GM23338 (cell line): ENCODE data around the gene IDI1. TPM values are rescaled to one million over a fixed set of nuclear protein-coding genes. Genes with fewer than 3 reads are reported as not detected.

Experiments used
- ATAC-seq: fragments of 200-7000 bp; cut with Tn5 transposase; 3 replicates; pipeline ENCODE4 v1.9.1; 2020
- DNase-seq: peaks from one replicate; pipeline ENCODE4 v3.0.0-alpha.2; 2015; ENCODE audit warnings: low spot score
- H2AFZ ChIP-seq: fragments of 200-600 bp; sonication (generic); 2 replicates; pipeline ENCODE4 v1.8.0; 2016; ENCODE audit warnings: antibody characterized with exemption, mild to moderate bottlenecking, moderate library complexity
- H3F3A ChIP-seq: fragments of 200-600 bp; sonication (generic); replicated peaks from 2 replicates; pipeline ENCODE4 v1.8.0; 2017; ENCODE audit warnings: antibody characterized with exemption, mixed run types, low read depth
- H3K27ac ChIP-seq: fragments of 200-600 bp; sonication (generic); 2 replicates; pipeline ENCODE4 v1.6.1; 2016; ENCODE audit warnings: low read depth
- H3K27me3 ChIP-seq: fragments of 200-600 bp; sonication (generic); 2 replicates; pipeline ENCODE4 v1.8.0; 2016; ENCODE audit warnings: mild to moderate bottlenecking, mixed run types, moderate library complexity; ENCODE audit not compliant: insufficient read depth
- H3K36me3 ChIP-seq: fragments of 200-600 bp; sonication (generic); 2 replicates; pipeline ENCODE4 v1.8.0; 2016; ENCODE audit warnings: mild to moderate bottlenecking; ENCODE audit not compliant: insufficient read depth
- H3K4me1 ChIP-seq: fragments of 200-600 bp; sonication (generic); 2 replicates; pipeline ENCODE4 v1.8.0; 2016; ENCODE audit warnings: mild to moderate bottlenecking, moderate library complexity; ENCODE audit not compliant: insufficient read depth
- H3K4me2 ChIP-seq: fragments of 200-600 bp; sonication (generic); 2 replicates; pipeline ENCODE4 v1.7.1; 2017; ENCODE audit warnings: mixed run types
- H3K4me3 ChIP-seq: fragments of 200-600 bp; sonication (generic); 2 replicates; pipeline ENCODE4 v1.6.1; 2016; ENCODE audit warnings: mixed run types
- H3K79me2 ChIP-seq: fragments of 200-600 bp; sonication (generic); replicated peaks from 2 replicates; pipeline ENCODE4 v1.8.0; 2017; ENCODE audit warnings: mild to moderate bottlenecking; ENCODE audit not compliant: insufficient read depth
- H3K9me2 ChIP-seq: fragments of 200-600 bp; sonication (generic); 2 replicates; pipeline ENCODE4 v1.8.0; 2017; ENCODE audit not compliant: insufficient read depth
- H4K20me1 ChIP-seq: fragments of 200-600 bp; sonication (generic); replicated peaks from 2 replicates; pipeline ENCODE4 v1.8.0; 2017; ENCODE audit warnings: mild to moderate bottlenecking; ENCODE audit not compliant: insufficient read depth
- H3K27ac Mint-ChIP-seq: 2 replicates; pipeline ENCODE4 v1.8.0; 2020; ENCODE audit warnings: inconsistent platforms, mild to moderate bottlenecking, moderate library complexity, mixed read lengths
- H3K27me3 Mint-ChIP-seq: 3 replicates; pipeline ENCODE4 v1.8.0; 2022; ENCODE audit warnings: low read depth, mild to moderate bottlenecking, moderate library complexity, mixed read lengths, inconsistent platforms; ENCODE audit not compliant: insufficient read depth, poor library complexity
- H3K36me3 Mint-ChIP-seq: 3 replicates; pipeline ENCODE4 v1.8.0; 2021; ENCODE audit warnings: low read depth, mild to moderate bottlenecking, inconsistent platforms, moderate library complexity, mixed read lengths
- H3K4me1 Mint-ChIP-seq: 3 replicates; pipeline ENCODE4 v1.8.0; 2020; ENCODE audit warnings: mild to moderate bottlenecking, inconsistent platforms, mixed read lengths
- H3K4me3 Mint-ChIP-seq: 3 replicates; pipeline ENCODE4 v1.8.0; 2021; ENCODE audit warnings: moderate library complexity, mild to moderate bottlenecking, inconsistent platforms, mixed read lengths
- H3K9me3 Mint-ChIP-seq: 3 replicates; pipeline ENCODE4 v1.8.0; 2020; ENCODE audit warnings: moderate library complexity, mild to moderate bottlenecking, inconsistent platforms, mixed read lengths
- EZH2 ChIP-seq: fragments of 200-600 bp; sonication (generic); IDR thresholded peaks from one replicate; pipeline ENCODE4 v1.8.0; 2017; ENCODE audit warnings: antibody characterized with exemption, mild to moderate bottlenecking, low read depth; ENCODE audit not compliant: unreplicated experiment
- EZH2phosphoT487 ChIP-seq: fragments of 200-600 bp; sonication (generic); IDR thresholded peaks from one replicate; pipeline ENCODE4 v1.8.1; 2018; ENCODE audit warnings: antibody characterized with exemption; ENCODE audit not compliant: unreplicated experiment
- JUNB ChIP-seq: IDR thresholded peaks from one replicate; pipeline ENCODE4 v1.6.1; 2016; ENCODE audit warnings: antibody characterized with exemption; ENCODE audit not compliant: unreplicated experiment
- STAT1 ChIP-seq: IDR thresholded peaks from one replicate; pipeline ENCODE4 v1.6.1; 2016; ENCODE audit warnings: antibody characterized with exemption; ENCODE audit not compliant: unreplicated experiment
- ZNF114 ChIP-seq: fragments of 250-450 bp; sonication (Bioruptor Pico); IDR thresholded peaks from 2 replicates; pipeline ENCODE4 v1.5.0; 2020; ENCODE audit warnings: mild to moderate bottlenecking, moderate library complexity
- polyA plus RNA-seq: library from polyadenylated mRNA; unstranded; fragments of >200 nt; fragmentation: Nextera tagmentation; extraction: Ambion mirVana; gene quantifications from 2 replicates; pipeline ENCODE4 v1.2.1, GENCODE V29; 2016
- total RNA-seq: library from RNA; depleted of rRNA; stranded (reverse); fragments of >200 nt; shearing (Covaris generic); gene quantifications from 2 replicates; pipeline ENCODE4 v1.2.3, GENCODE V29; 2014
- TF ChIP-seq, protein P1 (sequence below): fragments of 250-450 bp; sonication (Bioruptor Pico); IDR thresholded peaks from 2 replicates; pipeline ENCODE4 v1.5.0; 2020; ENCODE audit warnings: mild to moderate bottlenecking, moderate library complexity

IDI1 gene
- total and polyA plus RNA-seq, 2 experiments from 2014 or later, result 119 to 154 TPM

DNA sequence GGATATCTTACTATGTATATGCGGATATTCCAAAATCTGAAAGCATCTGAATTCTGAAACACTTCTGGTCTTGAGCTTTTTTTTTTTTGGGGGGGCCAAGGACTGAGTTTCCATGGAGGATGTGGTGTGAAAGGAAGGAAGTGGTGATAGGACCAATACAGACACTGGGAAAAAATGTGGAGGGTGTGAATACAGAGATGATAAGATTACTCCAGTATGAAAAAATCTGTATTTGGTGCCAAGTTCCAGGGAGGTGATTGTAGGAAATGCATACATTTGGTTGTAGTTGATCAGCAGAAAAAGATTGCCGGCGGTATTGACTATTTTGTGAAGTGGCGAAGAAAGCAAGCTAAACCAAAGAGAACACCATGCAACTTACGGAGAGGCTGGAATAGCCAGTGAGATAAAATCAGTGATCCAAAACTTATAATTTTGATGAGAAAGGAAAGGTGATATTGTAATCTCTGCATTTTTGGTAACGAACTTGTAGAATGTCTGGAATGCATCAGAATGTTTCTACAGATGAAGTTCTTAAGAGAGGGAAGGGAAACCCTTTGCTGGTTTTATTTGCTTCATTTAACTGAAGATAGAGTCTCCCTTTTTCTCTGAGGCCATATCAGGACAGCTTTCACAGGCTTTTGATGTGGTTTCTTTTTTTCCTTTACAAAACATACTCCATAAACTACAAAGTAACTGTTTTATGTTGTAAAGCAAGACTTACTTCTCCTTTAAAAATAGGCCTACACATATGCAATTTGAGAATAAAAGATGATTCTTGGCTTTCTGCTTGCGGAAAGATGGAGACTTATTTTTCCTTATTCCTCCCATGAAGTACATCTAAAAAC is 13.2 kb upstream of the IDI1 start:
- DNase-seq, result no peak
- peaks cover 5% of the 10 kb centered on the region for H3K27me3 Mint-ChIP-seq
- H3K4me3 Mint-ChIP-seq, result no peak overlapping the region
- no peak overlapping the region for H2AFZ ChIP-seq
- H4K20me1 ChIP-seq, result peaks cover 7% of the 10 kb centered on the region; the same call in 1 of the 2 replicates
- H3K4me2 ChIP-seq, result no peak overlapping the region
- no peak overlapping the region; the same call in 1 of the 2 replicates for H3K27ac ChIP-seq
- no peaks in the 10 kb centered on the region for H3K9me3 Mint-ChIP-seq
- no peak for TF ChIP-seq ZNF114 (CRISPR knock-in tag)
- no peaks in the 10 kb centered on the region for H3K9me2 ChIP-seq
- peaks cover 3% of the 10 kb centered on the region for H3F3A ChIP-seq
- H3K36me3 ChIP-seq, result no peaks in the 10 kb centered on the region
- H3K79me2 ChIP-seq, result peaks cover 60% of the 10 kb centered on the region
- H3K36me3 Mint-ChIP-seq, result no peaks in the 10 kb centered on the region
- H3K27me3 ChIP-seq, result no peaks in the 10 kb centered on the region
- H3K4me3 ChIP-seq, result no peak overlapping the region
- peaks cover 10% of the 10 kb centered on the region for H3K4me1 Mint-ChIP-seq
- ATAC-seq, result no peak
- no peak overlapping the region for H3K27ac Mint-ChIP-seq
- H3K4me1 ChIP-seq, result no peaks in the 10 kb centered on the region

DNA sequence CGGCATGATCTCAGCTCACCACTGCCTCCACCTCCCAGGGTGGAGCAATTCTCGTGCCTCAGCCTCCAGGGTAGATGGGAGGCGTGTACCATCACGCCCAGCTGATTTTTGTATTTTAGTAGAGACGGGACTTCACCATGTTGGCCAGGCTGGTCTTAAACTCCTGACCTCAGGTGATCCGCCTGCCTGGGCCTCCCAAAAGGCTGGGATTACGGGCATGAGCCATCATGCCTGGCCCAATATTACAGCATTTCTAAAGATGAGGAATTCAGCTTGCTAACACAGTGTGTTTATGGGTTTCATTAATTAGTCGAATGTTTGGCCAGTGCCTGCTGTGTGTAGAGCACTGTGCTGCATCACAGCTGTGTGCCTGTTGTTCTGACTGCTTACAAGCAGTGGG is 11.0 kb upstream of the IDI1 start:
- H3K9me3 Mint-ChIP-seq, result no peaks in the 10 kb centered on the region
- H3K4me3 ChIP-seq, result no peak overlapping the region
- H3K79me2 ChIP-seq, result peaks cover 73% of the 10 kb centered on the region
- DNase-seq (no peak), ATAC-seq (no peak)
- H3K36me3 Mint-ChIP-seq, result no peaks in the 10 kb centered on the region
- no peaks in the 10 kb centered on the region for H3K36me3 ChIP-seq
- H3K27ac ChIP-seq, result no peak overlapping the region
- H3K27ac Mint-ChIP-seq, result no peak overlapping the region
- no peak overlapping the region for H2AFZ ChIP-seq
- H3K4me1 ChIP-seq, result peaks cover 6% of the 10 kb centered on the region
- H4K20me1 ChIP-seq, result peaks cover 7% of the 10 kb centered on the region
- H3K9me2 ChIP-seq, result no peaks in the 10 kb centered on the region
- no peak overlapping the region for H3K4me3 Mint-ChIP-seq
- peaks cover 3% of the 10 kb centered on the region for H3F3A ChIP-seq
- H3K27me3 ChIP-seq, result no peaks in the 10 kb centered on the region
- TF ChIP-seq, protein P1, sequence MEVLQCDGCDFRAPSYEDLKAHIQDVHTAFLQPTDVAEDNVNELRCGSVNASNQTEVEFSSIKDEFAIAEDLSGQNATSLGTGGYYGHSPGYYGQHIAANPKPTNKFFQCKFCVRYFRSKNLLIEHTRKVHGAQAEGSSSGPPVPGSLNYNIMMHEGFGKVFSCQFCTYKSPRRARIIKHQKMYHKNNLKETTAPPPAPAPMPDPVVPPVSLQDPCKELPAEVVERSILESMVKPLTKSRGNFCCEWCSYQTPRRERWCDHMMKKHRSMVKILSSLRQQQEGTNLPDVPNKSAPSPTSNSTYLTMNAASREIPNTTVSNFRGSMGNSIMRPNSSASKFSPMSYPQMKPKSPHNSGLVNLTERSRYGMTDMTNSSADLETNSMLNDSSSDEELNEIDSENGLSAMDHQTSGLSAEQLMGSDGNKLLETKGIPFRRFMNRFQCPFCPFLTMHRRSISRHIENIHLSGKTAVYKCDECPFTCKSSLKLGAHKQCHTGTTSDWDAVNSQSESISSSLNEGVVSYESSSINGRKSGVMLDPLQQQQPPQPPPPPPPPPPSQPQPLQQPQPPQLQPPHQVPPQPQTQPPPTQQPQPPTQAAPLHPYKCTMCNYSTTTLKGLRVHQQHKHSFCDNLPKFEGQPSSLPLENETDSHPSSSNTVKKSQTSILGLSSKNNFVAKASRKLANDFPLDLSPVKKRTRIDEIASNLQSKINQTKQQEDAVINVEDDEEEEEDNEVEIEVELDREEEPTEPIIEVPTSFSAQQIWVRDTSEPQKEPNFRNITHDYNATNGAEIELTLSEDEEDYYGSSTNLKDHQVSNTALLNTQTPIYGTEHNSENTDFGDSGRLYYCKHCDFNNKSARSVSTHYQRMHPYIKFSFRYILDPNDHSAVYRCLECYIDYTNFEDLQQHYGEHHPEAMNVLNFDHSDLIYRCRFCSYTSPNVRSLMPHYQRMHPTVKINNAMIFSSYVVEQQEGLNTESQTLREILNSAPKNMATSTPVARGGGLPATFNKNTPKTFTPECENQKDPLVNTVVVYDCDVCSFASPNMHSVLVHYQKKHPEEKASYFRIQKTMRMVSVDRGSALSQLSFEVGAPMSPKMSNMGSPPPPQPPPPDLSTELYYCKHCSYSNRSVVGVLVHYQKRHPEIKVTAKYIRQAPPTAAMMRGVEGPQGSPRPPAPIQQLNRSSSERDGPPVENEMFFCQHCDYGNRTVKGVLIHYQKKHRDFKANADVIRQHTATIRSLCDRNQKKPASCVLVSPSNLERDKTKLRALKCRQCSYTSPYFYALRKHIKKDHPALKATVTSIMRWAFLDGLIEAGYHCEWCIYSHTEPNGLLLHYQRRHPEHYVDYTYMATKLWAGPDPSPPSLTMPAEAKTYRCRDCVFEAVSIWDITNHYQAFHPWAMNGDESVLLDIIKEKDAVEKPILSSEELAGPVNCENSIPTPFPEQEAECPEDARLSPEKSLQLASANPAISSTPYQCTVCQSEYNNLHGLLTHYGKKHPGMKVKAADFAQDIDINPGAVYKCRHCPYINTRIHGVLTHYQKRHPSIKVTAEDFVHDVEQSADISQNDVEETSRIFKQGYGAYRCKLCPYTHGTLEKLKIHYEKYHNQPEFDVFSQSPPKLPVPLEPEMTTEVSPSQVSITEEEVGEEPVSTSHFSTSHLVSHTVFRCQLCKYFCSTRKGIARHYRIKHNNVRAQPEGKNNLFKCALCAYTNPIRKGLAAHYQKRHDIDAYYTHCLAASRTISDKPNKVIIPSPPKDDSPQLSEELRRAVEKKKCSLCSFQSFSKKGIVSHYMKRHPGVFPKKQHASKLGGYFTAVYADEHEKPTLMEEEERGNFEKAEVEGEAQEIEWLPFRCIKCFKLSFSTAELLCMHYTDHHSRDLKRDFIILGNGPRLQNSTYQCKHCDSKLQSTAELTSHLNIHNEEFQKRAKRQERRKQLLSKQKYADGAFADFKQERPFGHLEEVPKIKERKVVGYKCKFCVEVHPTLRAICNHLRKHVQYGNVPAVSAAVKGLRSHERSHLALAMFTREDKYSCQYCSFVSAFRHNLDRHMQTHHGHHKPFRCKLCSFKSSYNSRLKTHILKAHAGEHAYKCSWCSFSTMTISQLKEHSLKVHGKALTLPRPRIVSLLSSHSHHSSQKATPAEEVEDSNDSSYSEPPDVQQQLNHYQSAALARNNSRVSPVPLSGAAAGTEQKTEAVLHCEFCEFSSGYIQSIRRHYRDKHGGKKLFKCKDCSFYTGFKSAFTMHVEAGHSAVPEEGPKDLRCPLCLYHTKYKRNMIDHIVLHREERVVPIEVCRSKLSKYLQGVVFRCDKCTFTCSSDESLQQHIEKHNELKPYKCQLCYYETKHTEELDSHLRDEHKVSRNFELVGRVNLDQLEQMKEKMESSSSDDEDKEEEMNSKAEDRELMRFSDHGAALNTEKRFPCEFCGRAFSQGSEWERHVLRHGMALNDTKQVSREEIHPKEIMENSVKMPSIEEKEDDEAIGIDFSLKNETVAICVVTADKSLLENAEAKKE, result no peak
- TF ChIP-seq STAT1, result no peak
- no peak for TF ChIP-seq EZH2phosphoT487
- no peak for TF ChIP-seq JUNB
- no peak for TF ChIP-seq EZH2
- peaks cover 18% of the 10 kb centered on the region for H3K4me1 Mint-ChIP-seq
- peaks cover 7% of the 10 kb centered on the region for H3K27me3 Mint-ChIP-seq
- H3K4me2 ChIP-seq, result no peak overlapping the region
